Measurements from ENCODE around the gene BCL2. TPM values are rescaled to one million over a fixed set of nuclear protein-coding genes. Genes with fewer than 3 reads are reported as not detected.

The BCL2 gene
- total RNA-seq, 2 donors from 2014 or later, result 14.8 to 38.4 TPM

- H3K27ac ChIP-seq, result no peak overlapping the region
- intact Hi-C loops (cut with DNase I), result no loop called here
- H3K27me3 ChIP-seq (replicated peaks; ENCODE audit: insufficient read depth), result no peaks in the 10 kb centered on the region
- no peak for TF ChIP-seq POLR2A (IDR thresholded peaks at IDR 0.05)
- no peak for TF ChIP-seq POLR2AphosphoS5 (IDR thresholded peaks at IDR 0.05)
- TF ChIP-seq CTCF (IDR thresholded peaks at IDR 0.05), result no peak
- no peaks in the 10 kb centered on the region for H3K9me3 ChIP-seq
- DNase-seq (ENCODE audit: low spot score), result no peak
- no peaks in the 10 kb centered on the region for H3K36me3 ChIP-seq
- WGBS, result 74% methylated on average over 7 of the region's 7 CpGs
- no peaks in the 10 kb centered on the region for H3K4me1 ChIP-seq (replicated peaks)
- H3K4me3 ChIP-seq, result no peak overlapping the region
Measured at GRCh38 chr18:63102941-63103744, 216.4 kb downstream of the BCL2 start.

GRCh38 chr18:63100630-63101055, 218.9 kb downstream of the BCL2 start:
- Histone ChIP-seq H3K4me3 (no peak overlapping the region), H3K36me3 (no peaks in the 10 kb centered on the region), H3K27ac (no peak overlapping the region), H3K9me3 (no peaks in the 10 kb centered on the region), H3K27me3 (replicated peaks; ENCODE audit: insufficient read depth) (no peaks in the 10 kb centered on the region), H3K4me1 (replicated peaks) (no peaks in the 10 kb centered on the region)
- intact Hi-C loops (cut with DNase I), result no loop called here
- DNase-seq (ENCODE audit: low spot score), result no peak
- TF ChIP-seq POLR2A (IDR thresholded peaks at IDR 0.05) (no peak), POLR2AphosphoS5 (IDR thresholded peaks at IDR 0.05) (no peak), CTCF (IDR thresholded peaks at IDR 0.05) (no peak)
- WGBS, result 92% methylated on average over 7 of the region's 7 CpGs

GRCh38 chr18:63099848-63100629, 219.5 kb downstream of the BCL2 start:
- DNase-seq (ENCODE audit: low spot score), result no peak
- H3K27me3 ChIP-seq (replicated peaks; ENCODE audit: insufficient read depth), result no peaks in the 10 kb centered on the region
- no peak overlapping the region for H3K4me3 ChIP-seq
- intact Hi-C loops (cut with DNase I), result no loop called here
- TF ChIP-seq POLR2A (IDR thresholded peaks at IDR 0.05) (no peak), POLR2AphosphoS5 (IDR thresholded peaks at IDR 0.05) (no peak), CTCF (IDR thresholded peaks at IDR 0.05) (no peak)
- H3K27ac ChIP-seq, result no peak overlapping the region
- WGBS, result 66% methylated on average over 9 of the region's 10 CpGs
- no peaks in the 10 kb centered on the region for H3K36me3 ChIP-seq
- H3K4me1 ChIP-seq (replicated peaks), result no peaks in the 10 kb centered on the region
- no peaks in the 10 kb centered on the region for H3K9me3 ChIP-seq

- intact Hi-C loops (cut with DNase I), result no loop called here
- no peaks in the 10 kb centered on the region for H3K9me3 ChIP-seq
- TF ChIP-seq POLR2A (IDR thresholded peaks at IDR 0.05) (no peak), POLR2AphosphoS5 (IDR thresholded peaks at IDR 0.05) (no peak), CTCF (IDR thresholded peaks at IDR 0.05) (no peak)
- H3K4me3 ChIP-seq, result no peak overlapping the region
- WGBS, result 87% methylated on average over 14 of the region's 14 CpGs
- no peak overlapping the region for H3K27ac ChIP-seq
- no peaks in the 10 kb centered on the region for H3K27me3 ChIP-seq (replicated peaks; ENCODE audit: insufficient read depth)
- no peaks in the 10 kb centered on the region for H3K36me3 ChIP-seq
- no peak for DNase-seq (ENCODE audit: low spot score)
- H3K4me1 ChIP-seq (replicated peaks), result no peaks in the 10 kb centered on the region
Measured at GRCh38 chr18:63099091-63099840, 220.3 kb downstream of the BCL2 start.

Measured in prostate gland (tissue), 2 donors.